HepG2 (cell line): ENCODE data around the gene ZFR. TPM values are rescaled to one million over a fixed set of nuclear protein-coding genes. Genes with fewer than 3 reads are reported as not detected.

ENCODE experiments used
- CBX1 ChIP-seq: IDR thresholded peaks from one replicate; pipeline ENCODE4 v1.6.1; 2016; ENCODE audit warnings: antibody characterized with exemption, low read depth
- GATAD1 ChIP-seq: IDR thresholded peaks from 2 replicates; pipeline ENCODE4 v1.6.1; 2016; ENCODE audit warnings: missing genetic modification reagents, missing compliant biosample characterization
- HMG20B ChIP-seq: conservative IDR thresholded peaks from 2 replicates; pipeline ENCODE4 v1.6.1; 2016; ENCODE audit warnings: missing genetic modification reagents, missing compliant biosample characterization
- KDM1A ChIP-seq: IDR thresholded peaks from 2 replicates; pipeline ENCODE4 v1.6.1; 2016; ENCODE audit warnings: missing compliant biosample characterization
- KMT2A ChIP-seq: sonication (generic); formaldehyde crosslinking; IDR thresholded peaks from 2 replicates; pipeline ENCODE4 v1.4.0; 2020; ENCODE audit warnings: missing genetic modification reagents
- MXD4 ChIP-seq: IDR thresholded peaks from 2 replicates; pipeline ENCODE4 v1.6.1; 2016; ENCODE audit warnings: mild to moderate bottlenecking, missing biosample characterization, missing genetic modification reagents
- NFYB ChIP-seq: sonication (generic); formaldehyde crosslinking; IDR thresholded peaks from 2 replicates; pipeline ENCODE4 v1.4.0; 2020; ENCODE audit warnings: missing genetic modification reagents
- TAF1 ChIP-seq: sonication (generic); formaldehyde crosslinking; IDR thresholded peaks from 2 replicates; pipeline ENCODE4 v1.4.0; 2020; ENCODE audit warnings: missing genetic modification reagents
- TBX3 ChIP-seq: fragments of 450-650 bp; IDR thresholded peaks from 2 replicates; pipeline ENCODE4 v1.6.1; 2017; ENCODE audit warnings: antibody characterized with exemption, mild to moderate bottlenecking, inconsistent platforms, borderline replicate concordance
- ZNF180 ChIP-seq: sonication (generic); formaldehyde crosslinking; IDR thresholded peaks from 2 replicates; pipeline ENCODE4 v1.4.0; 2020; ENCODE audit warnings: low read depth, missing genetic modification reagents, borderline replicate concordance
- ZNF720 ChIP-seq: sonication (generic); formaldehyde crosslinking; IDR thresholded peaks from 2 replicates; pipeline ENCODE4 v1.4.0; 2020; ENCODE audit warnings: missing genetic modification reagents
- ZNF768 ChIP-seq: sonication (generic); formaldehyde crosslinking; IDR thresholded peaks from 2 replicates; pipeline ENCODE4 v1.4.0; 2020; ENCODE audit warnings: missing genetic modification reagents
- ZNF781 ChIP-seq: sonication (generic); formaldehyde crosslinking; IDR thresholded peaks from 2 replicates; pipeline ENCODE4 v1.5.1; 2020; ENCODE audit warnings: borderline replicate concordance, mild to moderate bottlenecking, missing genetic modification reagents; ENCODE audit errors: not compliant biosample characterization
- polyA plus RNA-seq, 8 experiments: library from polyadenylated mRNA; depleted of rRNA in 3 of 8; stranded (reverse) in 7 of 8; unstranded in 1 of 8; fragments of >200 nt; fragmentation: Illumina TruSeq in 4 of 8; extraction: Trizol in 4 of 8; gene quantifications; 2 replicates each; pipeline versions ENCODE4 v1.2.1 to v1.2.3, GENCODE V29; 2011 to 2016; ENCODE audit warnings: low read depth in 4 of 8, missing spikeins in 1 of 8, mixed read lengths in 1 of 8; ENCODE audit not compliant: insufficient read depth in 1 of 8
- total RNA-seq, 5 experiments: library from RNA; depleted of rRNA; stranded (reverse); fragments of >200 nt; fragmentation: Illumina TruSeq; extraction: Trizol; gene quantifications; 2 replicates each; pipeline ENCODE4 v1.2.3, GENCODE V29; 2016; ENCODE audit warnings: low read depth in 1 of 5
- TF ChIP-seq, protein P1 (sequence below): sonication (generic); formaldehyde crosslinking; IDR thresholded peaks from 2 replicates; pipeline ENCODE4 v1.5.0; 2020; ENCODE audit warnings: mild to moderate bottlenecking, missing genetic modification reagents, borderline replicate concordance
- TF ChIP-seq, protein P2 (sequence below): sonication (generic); formaldehyde crosslinking; IDR thresholded peaks from 2 replicates; pipeline ENCODE4 v1.9.0; 2021; ENCODE audit warnings: missing genetic modification reagents, mild to moderate bottlenecking, borderline replicate concordance
- TF ChIP-seq, protein P3 (sequence below): sonication (generic); formaldehyde crosslinking; IDR thresholded peaks from 2 replicates; pipeline ENCODE4 v1.5.0; 2020; ENCODE audit warnings: mild to moderate bottlenecking, missing genetic modification reagents
- TF ChIP-seq, protein P4 (sequence below), 2 experiments: fragments of 450-650 bp in 1 of 2; sonication (generic) in 1 of 2; formaldehyde crosslinking; IDR thresholded peaks; 2 replicates each; pipeline versions ENCODE4 v1.5.0 to v1.8.0; 2020 to 2022; ENCODE audit warnings: mild to moderate bottlenecking in 1 of 2, missing genetic modification reagents in 1 of 2
- TF ChIP-seq, protein P5 (sequence below): sonication (generic); formaldehyde crosslinking; IDR thresholded peaks from 2 replicates; pipeline ENCODE4 v1.5.1; 2020; ENCODE audit warnings: mild to moderate bottlenecking, missing genetic modification reagents

The ZFR gene
- total and polyA plus RNA-seq, 2 of the 13 experiments (the other 11 are each of a cell fraction or from before 2014, with no cell fraction given): 89.0 to 92.8 TPM

DNA sequence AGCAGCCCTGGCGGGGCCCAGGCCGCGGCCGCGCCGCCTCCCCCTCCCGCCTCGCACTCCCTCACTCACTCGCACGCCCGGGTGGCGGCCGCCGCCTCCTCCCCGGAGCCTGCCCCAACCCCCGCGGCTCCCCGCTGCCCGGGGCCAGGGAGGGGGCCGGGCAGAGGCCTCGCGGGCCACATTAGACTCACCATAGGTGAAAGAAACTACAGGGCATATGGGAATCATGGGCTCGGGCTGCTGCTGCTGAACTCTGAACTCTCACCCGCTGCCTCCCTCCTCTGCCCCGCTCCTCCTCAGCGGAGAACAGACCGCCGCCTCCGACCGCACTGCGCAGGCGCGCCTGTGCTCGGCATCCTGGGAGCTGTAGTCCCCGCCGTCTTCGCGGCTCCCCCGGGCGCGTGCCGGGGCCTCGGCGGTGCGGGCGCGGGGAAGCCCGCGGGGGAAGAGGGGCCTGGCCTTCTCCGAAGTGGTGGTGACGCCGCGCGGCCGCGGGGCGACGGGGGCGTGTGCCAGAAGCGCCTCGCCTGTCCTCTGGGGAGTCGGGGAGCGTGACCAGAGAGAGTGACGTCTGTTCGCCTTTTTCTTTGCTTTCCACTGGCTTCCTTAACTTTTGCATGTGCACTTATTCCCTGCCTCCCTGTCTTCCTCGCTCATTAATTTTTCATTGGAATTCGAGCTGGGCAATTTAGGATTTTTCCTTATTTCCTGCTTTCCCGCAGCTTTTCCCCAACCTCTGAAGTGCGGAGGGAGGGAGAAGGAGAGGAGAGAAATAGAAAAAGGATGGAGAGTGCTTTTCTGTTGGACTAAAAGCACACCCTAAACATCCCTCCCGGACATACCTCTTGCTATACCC is at the start of gene ZFR (continued):
- TF ChIP-seq, protein P1, sequence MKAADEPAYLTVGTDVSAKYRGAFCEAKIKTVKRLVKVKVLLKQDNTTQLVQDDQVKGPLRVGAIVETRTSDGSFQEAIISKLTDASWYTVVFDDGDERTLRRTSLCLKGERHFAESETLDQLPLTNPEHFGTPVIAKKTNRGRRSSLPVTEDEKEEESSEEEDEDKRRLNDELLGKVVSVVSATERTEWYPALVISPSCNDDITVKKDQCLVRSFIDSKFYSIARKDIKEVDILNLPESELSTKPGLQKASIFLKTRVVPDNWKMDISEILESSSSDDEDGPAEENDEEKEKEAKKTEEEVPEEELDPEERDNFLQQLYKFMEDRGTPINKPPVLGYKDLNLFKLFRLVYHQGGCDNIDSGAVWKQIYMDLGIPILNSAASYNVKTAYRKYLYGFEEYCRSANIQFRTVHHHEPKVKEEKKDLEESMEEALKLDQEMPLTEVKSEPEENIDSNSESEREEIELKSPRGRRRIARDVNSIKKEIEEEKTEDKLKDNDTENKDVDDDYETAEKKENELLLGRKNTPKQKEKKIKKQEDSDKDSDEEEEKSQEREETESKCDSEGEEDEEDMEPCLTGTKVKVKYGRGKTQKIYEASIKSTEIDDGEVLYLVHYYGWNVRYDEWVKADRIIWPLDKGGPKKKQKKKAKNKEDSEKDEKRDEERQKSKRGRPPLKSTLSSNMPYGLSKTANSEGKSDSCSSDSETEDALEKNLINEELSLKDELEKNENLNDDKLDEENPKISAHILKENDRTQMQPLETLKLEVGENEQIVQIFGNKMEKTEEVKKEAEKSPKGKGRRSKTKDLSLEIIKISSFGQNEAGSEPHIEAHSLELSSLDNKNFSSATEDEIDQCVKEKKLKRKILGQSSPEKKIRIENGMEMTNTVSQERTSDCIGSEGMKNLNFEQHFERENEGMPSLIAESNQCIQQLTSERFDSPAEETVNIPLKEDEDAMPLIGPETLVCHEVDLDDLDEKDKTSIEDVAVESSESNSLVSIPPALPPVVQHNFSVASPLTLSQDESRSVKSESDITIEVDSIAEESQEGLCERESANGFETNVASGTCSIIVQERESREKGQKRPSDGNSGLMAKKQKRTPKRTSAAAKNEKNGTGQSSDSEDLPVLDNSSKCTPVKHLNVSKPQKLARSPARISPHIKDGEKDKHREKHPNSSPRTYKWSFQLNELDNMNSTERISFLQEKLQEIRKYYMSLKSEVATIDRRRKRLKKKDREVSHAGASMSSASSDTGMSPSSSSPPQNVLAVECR (CRISPR knock-in tag): peak; percentile 52; the same call in 1 of the 2 replicates
- TF ChIP-seq HMG20B (CRISPR knock-in tag) (no peak), GATAD1 (CRISPR knock-in tag) (peak; percentile 48; the same call in 1 of the 2 replicates), ZNF768 (CRISPR knock-in tag) (peak; percentile 27; the same call in 1 of the 2 replicates), ZNF781 (CRISPR knock-in tag) (no peak), TAF1 (peak; percentile 69; the same call in 1 of the 2 replicates), KMT2A (peak; percentile 54; the same call in 1 of the 2 replicates), CBX1 (peak; percentile 11), NFYB (CRISPR knock-in tag) (no peak), MXD4 (CRISPR knock-in tag) (peak; percentile 94), TBX3 (no peak), ZNF180 (CRISPR knock-in tag) (no peak), KDM1A (CRISPR knock-in tag) (no peak), ZNF720 (CRISPR knock-in tag) (no peak)
- TF ChIP-seq, protein P2, sequence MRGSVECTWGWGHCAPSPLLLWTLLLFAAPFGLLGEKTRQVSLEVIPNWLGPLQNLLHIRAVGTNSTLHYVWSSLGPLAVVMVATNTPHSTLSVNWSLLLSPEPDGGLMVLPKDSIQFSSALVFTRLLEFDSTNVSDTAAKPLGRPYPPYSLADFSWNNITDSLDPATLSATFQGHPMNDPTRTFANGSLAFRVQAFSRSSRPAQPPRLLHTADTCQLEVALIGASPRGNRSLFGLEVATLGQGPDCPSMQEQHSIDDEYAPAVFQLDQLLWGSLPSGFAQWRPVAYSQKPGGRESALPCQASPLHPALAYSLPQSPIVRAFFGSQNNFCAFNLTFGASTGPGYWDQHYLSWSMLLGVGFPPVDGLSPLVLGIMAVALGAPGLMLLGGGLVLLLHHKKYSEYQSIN (CRISPR knock-in tag): no peak
- TF ChIP-seq, protein P3, sequence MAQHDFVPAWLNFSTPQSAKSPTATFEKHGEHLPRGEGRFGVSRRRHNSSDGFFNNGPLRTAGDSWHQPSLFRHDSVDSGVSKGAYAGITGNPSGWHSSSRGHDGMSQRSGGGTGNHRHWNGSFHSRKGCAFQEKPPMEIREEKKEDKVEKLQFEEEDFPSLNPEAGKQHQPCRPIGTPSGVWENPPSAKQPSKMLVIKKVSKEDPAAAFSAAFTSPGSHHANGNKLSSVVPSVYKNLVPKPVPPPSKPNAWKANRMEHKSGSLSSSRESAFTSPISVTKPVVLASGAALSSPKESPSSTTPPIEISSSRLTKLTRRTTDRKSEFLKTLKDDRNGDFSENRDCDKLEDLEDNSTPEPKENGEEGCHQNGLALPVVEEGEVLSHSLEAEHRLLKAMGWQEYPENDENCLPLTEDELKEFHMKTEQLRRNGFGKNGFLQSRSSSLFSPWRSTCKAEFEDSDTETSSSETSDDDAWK (CRISPR knock-in tag): no peak
- TF ChIP-seq, protein P4, sequence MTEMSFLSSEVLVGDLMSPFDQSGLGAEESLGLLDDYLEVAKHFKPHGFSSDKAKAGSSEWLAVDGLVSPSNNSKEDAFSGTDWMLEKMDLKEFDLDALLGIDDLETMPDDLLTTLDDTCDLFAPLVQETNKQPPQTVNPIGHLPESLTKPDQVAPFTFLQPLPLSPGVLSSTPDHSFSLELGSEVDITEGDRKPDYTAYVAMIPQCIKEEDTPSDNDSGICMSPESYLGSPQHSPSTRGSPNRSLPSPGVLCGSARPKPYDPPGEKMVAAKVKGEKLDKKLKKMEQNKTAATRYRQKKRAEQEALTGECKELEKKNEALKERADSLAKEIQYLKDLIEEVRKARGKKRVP (CRISPR knock-in tag; IDR thresholded peaks at IDR 0.05): peak in 1 of 2 experiments; percentile 36; a peak in 1 of 4 replicates
- TF ChIP-seq, protein P5, sequence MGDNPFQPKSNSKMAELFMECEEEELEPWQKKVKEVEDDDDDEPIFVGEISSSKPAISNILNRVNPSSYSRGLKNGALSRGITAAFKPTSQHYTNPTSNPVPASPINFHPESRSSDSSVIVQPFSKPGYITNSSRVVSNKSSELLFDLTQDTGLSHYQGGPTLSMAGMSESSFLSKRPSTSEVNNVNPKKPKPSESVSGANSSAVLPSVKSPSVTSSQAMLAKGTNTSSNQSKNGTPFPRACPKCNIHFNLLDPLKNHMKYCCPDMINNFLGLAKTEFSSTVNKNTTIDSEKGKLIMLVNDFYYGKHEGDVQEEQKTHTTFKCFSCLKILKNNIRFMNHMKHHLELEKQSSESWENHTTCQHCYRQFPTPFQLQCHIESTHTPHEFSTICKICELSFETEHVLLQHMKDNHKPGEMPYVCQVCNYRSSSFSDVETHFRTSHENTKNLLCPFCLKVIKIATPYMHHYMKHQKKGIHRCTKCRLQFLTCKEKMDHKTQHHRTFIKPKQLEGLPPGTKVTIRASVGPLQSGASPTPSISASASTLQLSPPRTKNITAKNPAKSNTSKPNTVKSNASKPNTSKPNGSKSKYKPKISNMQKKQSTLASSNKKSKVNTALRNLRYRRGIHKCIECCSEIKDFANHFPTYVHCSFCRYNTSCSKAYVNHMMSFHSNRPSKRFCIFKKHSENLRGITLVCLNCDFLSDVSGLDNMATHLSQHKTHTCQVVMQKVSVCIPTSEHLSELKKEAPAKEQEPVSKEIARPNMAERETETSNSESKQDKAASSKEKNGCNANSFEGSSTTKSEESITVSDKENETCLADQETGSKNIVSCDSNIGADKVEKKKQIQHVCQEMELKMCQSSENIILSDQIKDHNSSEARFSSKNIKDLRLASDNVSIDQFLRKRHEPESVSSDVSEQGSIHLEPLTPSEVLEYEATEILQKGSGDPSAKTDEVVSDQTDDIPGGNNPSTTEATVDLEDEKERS (CRISPR knock-in tag): no peak
